ENCODE data around the gene PPM1L. TPM values are rescaled to one million over a fixed set of nuclear protein-coding genes. Genes with fewer than 3 reads are reported as not detected.

PPM1L gene
- total RNA-seq, 1 donor from 2014 or later, result 12.2 TPM

DNA sequence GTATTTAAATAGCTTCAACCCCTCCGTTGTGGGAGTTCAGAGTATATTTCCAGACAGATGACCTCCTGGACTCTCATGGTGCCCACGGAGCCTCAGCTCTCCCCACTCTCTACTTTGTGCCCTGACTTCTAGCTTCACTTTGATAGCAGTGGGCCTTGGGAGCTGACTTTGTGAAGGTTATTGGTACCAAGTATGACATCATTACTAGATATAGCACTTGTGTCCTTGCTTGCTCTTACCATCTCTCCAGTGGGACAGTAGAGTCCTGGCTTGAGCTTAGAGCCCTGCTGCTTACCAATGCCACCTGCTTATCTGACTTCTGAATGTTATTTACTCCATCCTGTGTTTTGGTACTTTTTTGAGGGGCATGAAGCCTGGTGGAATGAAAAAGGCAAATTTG lies 53.4 kb downstream of the PPM1L start:
- H3K27ac Mint-ChIP-seq (ENCODE audit: unreplicated experiment), result no peak overlapping the region
- TF ChIP-seq CTCF (IDR thresholded peaks at IDR 0.05; ENCODE audit: unreplicated experiment), result no peak

DNA sequence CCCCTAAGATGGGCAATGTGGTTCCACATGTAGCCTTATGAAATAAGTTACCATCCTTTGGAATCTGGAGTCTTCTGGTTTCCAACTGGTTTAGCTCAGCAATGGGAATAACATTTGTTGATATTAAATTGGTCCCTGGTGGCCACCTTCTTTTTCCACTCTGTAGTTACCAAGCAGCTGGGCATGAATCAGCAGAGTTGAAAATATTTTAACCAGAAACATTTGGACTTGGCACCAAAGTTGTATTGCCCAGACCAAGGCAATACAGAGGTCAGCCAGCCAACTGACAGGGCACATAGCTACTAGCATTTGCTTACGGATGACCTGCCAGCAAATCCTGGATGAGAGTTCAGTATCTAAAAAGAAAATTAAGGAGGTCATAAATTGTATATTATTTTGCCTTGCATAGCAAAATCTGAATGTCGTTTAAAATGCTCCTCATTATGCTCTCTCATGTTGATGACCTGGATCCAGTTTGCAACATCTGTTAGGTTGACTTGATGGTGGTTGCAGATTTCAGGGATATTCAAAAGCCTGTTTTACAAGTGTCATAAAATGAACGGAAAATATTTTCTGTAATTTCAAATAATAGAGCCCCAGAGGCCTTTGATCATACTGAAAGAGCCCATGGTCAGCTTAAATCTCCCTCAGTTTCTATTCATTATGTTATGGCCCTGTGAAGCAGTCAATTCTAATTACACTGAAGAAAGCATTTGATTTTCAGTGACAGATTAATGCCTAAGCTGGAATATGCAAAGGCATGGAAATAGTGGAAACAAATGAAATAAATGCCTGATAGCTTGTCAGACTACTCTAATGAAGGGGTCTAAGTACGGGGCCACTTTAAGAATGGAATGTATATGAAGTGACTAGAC lies 54.6 kb downstream of the PPM1L start:
- Mint-ChIP-seq H3K27me3 (ENCODE audit: unreplicated experiment) (peaks cover 1% of the 10 kb centered on the region), H3K27ac (ENCODE audit: unreplicated experiment) (no peak overlapping the region), H3K4me3 (ENCODE audit: unreplicated experiment) (no peak overlapping the region), H3K36me3 (ENCODE audit: low read depth, unreplicated experiment) (peaks cover 5% of the 10 kb centered on the region), H3K9me3 (ENCODE audit: unreplicated experiment) (no peaks in the 10 kb centered on the region), H3K4me1 (ENCODE audit: unreplicated experiment) (peaks cover 8% of the 10 kb centered on the region)
- no peak for DNase-seq (ENCODE audit: low spot score)
- no peak for TF ChIP-seq CTCF (IDR thresholded peaks at IDR 0.05; ENCODE audit: unreplicated experiment)

More for the DNA sequence above, 53.4 kb downstream of the PPM1L start:
- no peak overlapping the region for H3K4me3 Mint-ChIP-seq (ENCODE audit: unreplicated experiment)
- H3K9me3 Mint-ChIP-seq (ENCODE audit: unreplicated experiment), result no peaks in the 10 kb centered on the region
- H3K27me3 Mint-ChIP-seq (ENCODE audit: unreplicated experiment), result peaks cover 1% of the 10 kb centered on the region
- DNase-seq (ENCODE audit: low spot score), result no peak
- peaks cover 5% of the 10 kb centered on the region for H3K36me3 Mint-ChIP-seq (ENCODE audit: low read depth, unreplicated experiment)
- peaks cover 8% of the 10 kb centered on the region for H3K4me1 Mint-ChIP-seq (ENCODE audit: unreplicated experiment)

- H3K9me3 Mint-ChIP-seq (ENCODE audit: unreplicated experiment), result no peaks in the 10 kb centered on the region
- no peak for DNase-seq (ENCODE audit: low spot score)
- no peak overlapping the region for H3K27ac Mint-ChIP-seq (ENCODE audit: unreplicated experiment)
- H3K4me3 Mint-ChIP-seq (ENCODE audit: unreplicated experiment), result no peak overlapping the region
- H3K36me3 Mint-ChIP-seq (ENCODE audit: low read depth, unreplicated experiment), result peaks cover 5% of the 10 kb centered on the region
- no peak for TF ChIP-seq CTCF (IDR thresholded peaks at IDR 0.05; ENCODE audit: unreplicated experiment)
- peaks cover 8% of the 10 kb centered on the region for H3K4me1 Mint-ChIP-seq (ENCODE audit: unreplicated experiment)
- H3K27me3 Mint-ChIP-seq (ENCODE audit: unreplicated experiment), result peaks cover 1% of the 10 kb centered on the region
These were observed 55.2 kb downstream of the PPM1L start for GRCh38 chr3:160811237-160811548.

- Mint-ChIP-seq H3K4me3 (ENCODE audit: unreplicated experiment) (no peak overlapping the region), H3K36me3 (ENCODE audit: low read depth, unreplicated experiment) (peaks cover 5% of the 10 kb centered on the region), H3K4me1 (ENCODE audit: unreplicated experiment) (peaks cover 8% of the 10 kb centered on the region), H3K9me3 (ENCODE audit: unreplicated experiment) (no peaks in the 10 kb centered on the region), H3K27me3 (ENCODE audit: unreplicated experiment) (peaks cover 1% of the 10 kb centered on the region), H3K27ac (ENCODE audit: unreplicated experiment) (no peak overlapping the region)
- DNase-seq (ENCODE audit: low spot score), result no peak
- no peak for TF ChIP-seq CTCF (IDR thresholded peaks at IDR 0.05; ENCODE audit: unreplicated experiment)
These were observed 56.3 kb downstream of the PPM1L start for GRCh38 chr3:160812304-160812703.

DNA sequence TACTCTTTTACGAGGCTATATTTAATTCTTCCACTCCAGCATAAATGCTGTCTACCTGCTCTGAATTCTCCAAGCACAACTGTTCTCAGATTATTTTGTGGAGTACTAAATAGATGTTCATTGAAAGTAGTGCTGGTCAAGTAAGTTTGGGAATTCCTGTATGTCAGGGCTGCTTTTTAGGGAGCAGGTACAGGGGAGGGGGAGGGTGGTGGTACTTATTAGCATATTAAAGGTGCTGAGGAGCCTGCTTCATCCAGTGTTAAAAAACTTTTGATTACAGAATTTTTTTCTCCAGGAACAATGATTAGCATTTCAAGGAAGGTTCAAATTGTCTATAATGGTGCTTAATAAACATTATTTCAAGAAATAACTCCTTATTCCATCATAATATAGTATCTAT lies 59.2 kb downstream of the PPM1L start:
- no peak for DNase-seq (ENCODE audit: low spot score)
- Mint-ChIP-seq H3K27ac (ENCODE audit: unreplicated experiment) (no peak overlapping the region), H3K4me3 (ENCODE audit: unreplicated experiment) (no peak overlapping the region), H3K27me3 (ENCODE audit: unreplicated experiment) (peaks cover 2% of the 10 kb centered on the region), H3K9me3 (ENCODE audit: unreplicated experiment) (no peaks in the 10 kb centered on the region), H3K4me1 (ENCODE audit: unreplicated experiment) (peaks cover 5% of the 10 kb centered on the region), H3K36me3 (ENCODE audit: low read depth, unreplicated experiment) (no peaks in the 10 kb centered on the region)
- TF ChIP-seq CTCF (IDR thresholded peaks at IDR 0.05; ENCODE audit: unreplicated experiment), result no peak

Measured in endothelial cell (in vitro differentiated cells).